Hematopoietic multipotent progenitor cell (in vitro differentiated cells): ENCODE measurements around the gene RAB12. TPM values are rescaled to one million over a fixed set of nuclear protein-coding genes. Genes with fewer than 3 reads are reported as not detected.
"Not testable (repeated sequence)": the region's sequence is repeated elsewhere in the genome, so short reads cannot be mapped to it uniquely, and the experiment has no call there.

Source experiments
- DNase-seq, 3 donors: peaks; one replicate each; pipeline ENCODE4 v3.0.0-alpha.2; 2011 to 2015; ENCODE audit warnings: low read depth in 2 of 3, low spot score in 2 of 3
- total RNA-seq: library from RNA; depleted of rRNA; stranded (reverse); fragments of >200 nt; gene quantifications from one replicate; pipeline ENCODE4 v1.2.3, GENCODE V29; 2012

Gene RAB12
- total RNA-seq, 1 donor, result 4.8 TPM

DNA sequence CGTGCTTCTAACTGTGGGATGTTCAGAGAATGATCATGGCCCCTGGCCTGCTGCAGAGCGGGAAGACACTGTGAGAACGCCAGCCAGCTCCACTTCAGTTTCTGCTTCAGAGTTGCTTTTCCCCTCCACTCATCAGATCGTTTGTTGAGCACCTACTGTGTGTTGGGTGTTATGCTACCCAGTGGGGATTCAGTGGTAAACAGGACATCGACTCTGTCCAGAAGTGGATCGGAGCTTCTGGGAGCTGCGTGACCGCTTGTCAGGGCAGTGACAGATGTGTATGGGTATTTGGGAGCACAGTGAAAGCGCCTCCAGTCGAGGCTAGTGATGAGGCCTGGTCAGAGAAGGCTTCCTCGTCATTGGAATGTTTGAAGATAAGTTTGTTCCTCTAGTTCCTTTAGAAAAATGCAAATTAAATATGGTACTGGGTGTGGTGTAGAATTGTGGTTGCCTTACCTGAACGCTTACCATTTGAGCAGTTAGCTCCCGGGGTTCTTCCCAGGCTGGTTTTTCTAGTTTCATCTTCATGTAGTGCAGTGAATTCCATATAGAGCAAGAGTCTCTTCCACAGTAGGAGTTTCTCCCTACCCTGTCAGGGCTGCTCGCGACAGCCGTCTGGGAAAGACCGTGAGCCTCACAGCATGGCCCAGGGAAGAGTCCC lies 2.8 kb downstream of the RAB12 start:
- no peak for DNase-seq

DNA sequence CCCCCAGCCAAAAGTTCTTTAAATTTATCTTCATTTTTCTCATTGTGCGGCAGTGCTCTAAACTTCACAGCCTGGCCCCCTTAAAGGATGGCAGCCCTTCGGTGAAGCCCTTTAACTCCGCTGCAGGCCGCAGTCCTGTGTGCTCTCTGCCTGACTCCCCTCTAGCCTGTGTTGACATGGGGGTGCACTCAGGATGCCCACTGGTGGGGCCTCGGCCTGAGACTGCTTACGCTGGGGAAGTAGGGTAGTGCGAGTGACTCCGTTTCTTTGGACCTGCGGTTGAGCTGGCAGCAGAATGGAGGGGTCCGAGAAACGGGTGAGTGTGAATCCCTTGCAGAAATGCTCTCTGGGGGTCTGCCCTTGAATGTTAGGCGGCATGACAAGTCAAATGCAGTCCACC lies 5.6 kb downstream of the RAB12 start:
- no peak for DNase-seq

DNA sequence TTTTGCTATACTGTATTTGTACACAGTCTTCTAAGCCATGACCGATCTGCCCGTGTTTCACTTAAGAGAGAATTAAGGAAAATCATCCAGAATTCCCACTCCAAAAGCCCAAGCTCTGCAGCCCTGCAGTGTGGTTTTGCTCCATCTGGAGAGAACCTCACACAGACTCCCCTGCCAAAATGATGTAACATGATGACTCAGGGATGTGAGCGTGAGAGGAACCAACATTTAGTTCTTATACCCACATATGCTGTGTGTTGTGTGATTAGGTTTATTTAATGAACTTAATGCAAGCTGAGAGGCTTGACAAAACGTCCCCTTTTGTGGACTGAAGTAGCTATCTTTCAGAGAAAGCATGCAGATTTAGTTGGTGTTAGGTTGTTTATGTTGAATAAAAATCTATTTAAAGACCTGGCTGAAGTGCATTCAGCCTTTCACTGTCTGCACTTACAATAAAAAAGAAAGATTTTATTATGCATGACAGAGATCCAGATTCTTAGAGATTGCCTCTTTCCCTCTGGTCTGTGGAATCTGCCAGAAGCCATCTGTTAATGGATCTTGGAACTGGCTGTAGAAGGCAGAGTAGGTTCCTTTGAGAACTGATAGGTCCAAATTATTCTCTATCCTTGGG lies 6.3 kb downstream of the RAB12 start:
- peak in 2 of 3 donors; percentile 57 to 68 for DNase-seq

DNA sequence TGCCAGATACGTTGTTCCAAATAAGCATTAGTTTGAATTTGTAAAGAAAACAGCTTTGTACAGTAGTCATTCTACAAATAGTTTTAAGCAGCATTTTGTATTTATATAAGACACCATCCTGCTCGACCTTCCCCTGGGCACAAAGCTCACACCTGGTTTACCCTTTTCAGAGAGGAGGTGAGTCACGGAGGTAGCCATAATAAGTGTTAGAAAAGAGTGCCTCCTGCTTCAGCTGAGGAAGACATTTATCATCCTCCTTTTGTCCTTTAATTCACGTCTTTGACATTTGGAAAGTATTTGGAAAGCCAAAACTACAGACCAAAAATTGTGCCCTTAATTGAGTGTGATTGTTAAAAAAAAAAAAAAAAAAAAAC lies 6.8 kb downstream of the RAB12 start:
- DNase-seq, result no peak

DNA sequence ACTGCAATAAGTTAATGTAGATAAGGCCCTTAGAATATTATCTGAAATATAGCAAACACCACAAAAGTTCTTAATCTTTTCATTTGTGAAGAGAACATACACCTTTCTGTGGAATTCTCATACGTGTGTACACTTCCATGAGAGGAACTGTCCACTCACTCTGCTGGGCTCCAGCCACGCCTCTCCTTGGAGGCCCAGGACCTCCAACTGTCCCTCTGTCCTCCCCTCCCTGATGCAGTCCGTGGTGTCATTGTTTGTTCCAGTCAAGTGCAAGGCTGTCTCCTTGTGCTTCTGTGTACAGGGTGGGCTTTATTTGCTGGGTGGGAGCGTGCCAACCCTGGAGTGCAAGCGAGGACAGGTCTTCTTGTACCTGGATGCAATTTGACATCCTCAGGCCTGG lies 8.7 kb downstream of the RAB12 start:
- DNase-seq, result no peak

DNA sequence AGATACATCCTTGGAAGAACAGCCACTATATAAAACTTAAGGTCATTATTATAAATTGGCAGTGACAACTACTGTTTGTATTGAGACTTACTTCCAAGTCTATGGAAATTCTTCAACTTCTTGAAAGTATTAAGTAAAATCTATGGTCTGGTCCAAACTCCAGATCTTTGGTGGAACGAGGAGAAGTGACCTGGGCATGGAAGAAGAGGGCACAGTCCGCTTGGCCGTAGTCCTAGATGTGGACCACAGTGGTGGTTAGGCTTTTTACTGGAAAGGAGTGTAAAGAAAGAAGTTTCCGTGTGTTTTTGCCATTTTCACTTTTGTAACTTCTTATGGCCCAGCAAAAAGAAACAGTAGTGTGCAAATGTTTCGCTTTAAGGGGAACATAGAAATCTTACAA lies 9.8 kb downstream of the RAB12 start:
- no peak for DNase-seq

DNA sequence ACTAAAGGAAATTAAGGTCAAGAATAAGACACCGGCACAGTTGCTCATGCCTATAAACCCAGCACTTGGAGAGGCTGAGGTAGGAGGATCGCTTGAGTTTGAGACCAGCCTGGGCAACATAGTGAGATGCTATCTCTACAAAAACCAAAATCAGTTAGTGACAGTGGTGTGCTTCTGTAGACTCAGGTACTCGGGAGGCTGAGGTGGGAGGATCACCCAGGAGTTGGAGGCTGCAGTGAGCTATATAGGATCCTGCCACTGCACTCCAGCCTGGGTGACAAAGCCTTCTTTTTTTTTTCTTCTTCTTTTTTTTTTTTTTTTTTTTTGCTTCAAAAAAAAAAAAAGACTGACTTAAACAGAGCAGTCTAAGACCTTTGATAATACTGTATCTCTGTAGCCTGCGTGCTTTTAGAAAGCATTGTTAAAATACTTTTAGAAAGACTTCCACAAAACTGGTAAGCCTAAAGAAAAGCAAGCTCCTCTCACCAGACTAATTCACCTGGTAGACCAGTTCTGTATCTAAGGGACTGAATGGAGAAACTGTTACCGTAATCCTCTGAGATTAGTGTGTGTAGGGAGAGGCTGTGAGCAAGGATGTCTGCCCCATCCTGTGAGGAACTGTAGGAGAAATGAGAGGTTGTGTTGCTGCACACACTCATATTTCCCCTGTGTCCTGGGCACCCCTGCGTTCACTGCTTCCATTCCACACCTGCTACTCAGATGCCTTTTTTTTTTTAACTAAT lies 10.8 kb downstream of the RAB12 start:
- no peak for DNase-seq

DNA sequence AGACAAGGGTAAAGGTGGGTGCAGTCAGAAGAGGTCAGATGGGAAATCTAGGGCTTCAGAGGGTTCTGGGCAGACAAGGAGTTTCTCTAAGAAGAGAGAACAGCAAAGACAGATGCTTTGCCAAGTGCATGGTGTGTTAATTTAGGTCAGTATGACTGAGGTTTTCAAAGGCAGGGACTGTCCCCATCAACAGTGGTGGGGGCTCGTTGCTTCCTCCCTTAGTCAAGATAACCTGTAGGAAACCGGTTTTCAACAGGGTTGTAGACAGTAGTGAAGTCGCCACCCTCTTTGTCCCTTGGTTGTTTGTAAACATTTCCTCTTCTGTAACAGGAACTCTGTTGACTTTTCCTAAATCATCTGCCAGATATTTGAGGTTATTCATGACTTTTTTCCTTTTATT lies 11.6 kb downstream of the RAB12 start:
- no peak for DNase-seq

DNA sequence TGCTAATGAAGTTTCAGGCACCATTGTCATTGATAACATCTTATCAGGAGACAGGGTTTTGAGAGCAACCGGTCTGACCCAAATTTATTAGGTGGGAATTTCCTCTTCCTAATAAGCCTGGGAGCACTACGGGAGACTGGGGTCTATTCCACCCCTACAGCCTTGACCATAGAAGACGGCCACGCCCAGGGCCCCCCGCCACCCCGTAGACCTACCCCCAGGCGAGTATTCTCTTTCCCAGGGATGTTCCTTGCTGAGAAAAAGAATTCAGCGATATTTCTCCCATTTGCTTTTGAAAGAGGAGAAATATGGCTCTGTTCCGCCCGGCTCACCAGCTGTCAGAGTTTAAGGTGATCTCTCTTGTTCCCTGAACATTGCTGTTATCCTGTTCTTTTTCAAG lies 13.4 kb downstream of the RAB12 start:
- DNase-seq, result not testable (repeated sequence)

DNA sequence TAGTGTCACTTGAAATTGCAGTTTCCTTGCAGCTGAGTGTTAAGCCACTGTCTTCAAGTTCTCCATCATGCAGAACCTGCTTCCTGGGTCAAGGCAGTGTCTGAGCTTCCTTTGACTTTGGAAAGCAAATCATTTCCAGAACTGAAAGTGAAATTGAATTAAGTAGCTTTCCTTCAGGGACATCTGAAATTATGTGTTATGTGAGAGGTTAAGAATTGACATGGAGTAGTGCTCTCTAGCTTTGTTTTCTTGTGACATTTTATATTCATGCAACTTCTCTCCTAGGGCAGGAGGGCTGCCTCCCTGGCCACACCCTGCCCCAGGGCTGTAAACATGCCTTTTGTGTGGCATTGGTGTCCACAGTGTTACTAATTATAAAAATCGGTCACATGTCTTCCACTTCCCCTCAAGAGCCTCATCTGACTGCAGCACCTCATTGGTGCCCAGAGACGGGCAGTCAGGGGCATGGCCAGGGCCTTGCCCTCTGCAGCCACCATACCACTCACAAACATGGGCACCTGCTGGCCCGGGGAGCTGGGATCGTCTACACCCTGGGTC lies 14.4 kb downstream of the RAB12 start:
- peak in 1 of 3 donors; percentile 36 for DNase-seq

DNA sequence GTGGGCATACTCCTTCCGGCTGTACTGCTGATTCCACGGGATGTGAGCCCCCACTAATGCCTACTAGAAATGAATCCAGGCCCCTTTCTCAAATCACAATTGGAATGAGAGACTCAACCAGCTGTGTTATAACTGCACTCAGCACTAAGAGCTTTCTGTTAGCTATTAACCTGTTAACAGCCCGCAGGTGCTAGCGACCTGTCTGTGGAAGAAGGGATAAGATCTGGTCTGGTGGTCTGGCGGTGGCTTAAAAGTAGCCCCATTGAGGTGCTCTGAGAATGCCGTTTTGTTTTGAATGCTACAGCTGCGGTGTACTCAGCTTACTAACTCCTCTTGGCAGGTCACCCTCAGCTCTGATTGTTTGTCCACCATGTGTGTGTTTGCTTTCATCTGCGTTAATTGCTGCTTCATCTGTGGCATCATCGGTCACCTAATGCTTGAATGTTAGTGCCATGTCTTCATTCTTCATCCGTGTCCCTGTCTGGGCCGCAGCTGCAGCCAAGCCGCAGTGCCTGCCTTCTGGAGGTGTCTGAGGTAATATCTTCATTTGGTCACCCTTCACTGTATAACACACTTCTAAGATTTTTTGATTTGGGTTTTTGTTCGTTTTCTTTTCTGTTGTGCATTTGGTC lies 16.3 kb downstream of the RAB12 start:
- DNase-seq, result no peak

DNA sequence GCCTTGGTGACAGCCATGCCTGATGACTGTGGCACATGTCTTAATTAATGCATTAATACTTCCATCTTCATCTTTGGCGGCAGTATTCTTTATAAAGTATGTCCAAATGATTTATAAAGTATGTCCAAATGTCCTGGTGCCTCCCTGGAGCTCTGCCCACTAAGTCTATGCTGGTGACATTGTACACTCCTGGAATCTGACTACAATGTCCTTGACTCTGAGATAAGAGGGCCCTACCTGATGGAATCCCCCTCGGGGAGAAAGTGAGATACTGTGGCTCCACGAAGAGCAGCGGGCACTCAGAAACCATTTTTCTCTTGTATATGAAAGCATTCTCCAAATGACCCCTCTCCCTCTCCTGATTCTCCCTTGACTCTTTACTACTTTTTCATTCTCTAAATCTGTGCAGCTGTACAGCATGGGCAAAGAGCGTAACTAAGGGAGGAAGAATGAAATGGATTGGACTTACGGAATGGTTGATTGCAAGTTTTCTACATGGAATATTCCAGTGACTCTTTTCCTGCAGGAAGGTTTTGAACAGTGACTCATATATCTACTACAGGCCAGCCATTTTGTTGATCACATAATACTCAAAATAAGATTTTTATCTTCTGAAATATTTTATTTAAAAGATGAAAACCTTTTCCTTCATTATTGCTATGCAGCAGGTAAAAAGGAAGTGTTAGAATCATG lies 17.3 kb downstream of the RAB12 start:
- no peak for DNase-seq

DNA sequence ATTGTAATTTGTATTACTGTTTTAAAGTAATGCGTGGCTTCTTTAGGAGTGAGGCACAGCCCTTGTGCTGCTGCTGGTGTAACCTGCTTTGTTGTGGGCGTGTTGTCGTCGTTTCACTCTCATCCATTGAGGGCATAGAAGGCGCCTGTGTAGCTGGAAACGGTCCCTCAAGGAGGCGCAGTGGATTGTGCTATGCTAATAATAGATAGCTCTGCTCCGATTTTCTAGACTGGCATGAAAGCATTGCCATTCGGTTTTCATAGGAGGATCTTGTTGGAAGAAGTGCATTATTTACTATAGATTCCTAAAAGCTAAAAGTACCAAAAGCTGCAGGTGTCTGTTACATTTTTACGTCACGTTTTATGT lies 17.9 kb downstream of the RAB12 start:
- no peak for DNase-seq

DNA sequence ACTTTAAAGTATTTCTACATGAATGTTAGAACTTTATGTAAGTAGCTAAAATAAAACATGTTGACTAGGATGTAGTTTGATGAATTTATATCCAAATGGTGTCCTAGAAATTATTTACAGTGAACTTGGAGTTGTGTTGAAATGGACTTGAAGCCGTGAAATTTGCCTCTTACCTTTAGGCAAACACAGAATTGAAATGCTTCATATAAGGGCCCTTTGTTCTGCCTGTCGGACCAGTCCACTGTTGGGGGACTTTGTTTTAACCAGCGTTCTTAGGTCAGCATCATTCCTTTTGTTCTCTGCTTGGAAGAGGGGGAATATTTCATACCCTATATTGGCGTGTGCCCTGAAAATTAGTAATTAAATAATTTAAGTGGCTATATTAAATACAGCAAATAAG lies 18.3 kb downstream of the RAB12 start:
- DNase-seq, result no peak

DNA sequence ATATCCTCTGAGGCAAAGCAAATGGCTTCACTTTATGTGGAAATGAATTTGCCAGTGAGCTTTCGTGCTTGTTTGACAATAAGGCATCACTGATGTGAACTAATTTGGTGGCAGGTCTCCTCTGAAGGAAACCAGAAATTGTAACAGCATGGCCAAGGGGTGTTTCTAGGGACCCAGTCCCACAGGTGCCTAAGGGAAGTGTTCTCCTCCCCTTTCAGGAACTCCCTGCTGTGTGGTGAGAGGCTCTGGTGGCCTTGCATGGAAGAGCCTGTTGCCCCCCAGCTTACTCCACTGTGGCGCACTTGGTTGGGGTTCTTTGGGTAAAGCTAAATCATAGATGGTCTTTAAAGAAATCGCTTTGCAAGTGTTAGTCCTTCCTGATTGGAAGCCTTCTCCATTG lies 20.4 kb downstream of the RAB12 start:
- DNase-seq, result no peak

DNA sequence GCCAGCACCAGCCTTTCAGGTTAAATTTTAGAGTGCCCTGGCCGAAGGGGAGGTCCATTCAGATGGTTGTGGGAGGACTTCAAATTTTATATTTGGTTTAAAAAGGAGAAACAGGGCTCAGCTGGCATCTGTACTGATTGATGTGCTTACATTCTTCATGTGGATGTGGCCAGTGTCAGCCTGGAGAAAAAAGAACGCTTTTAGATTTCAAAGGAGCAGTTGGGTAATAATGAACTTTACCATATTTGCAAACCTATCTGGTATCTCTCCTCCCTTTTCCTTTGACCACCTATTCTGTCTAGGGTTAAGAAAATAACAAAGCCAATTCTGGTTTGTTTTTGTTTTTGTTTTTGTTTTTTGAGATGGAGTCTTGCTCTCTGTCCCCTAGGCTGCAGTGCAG lies 21.3 kb downstream of the RAB12 start:
- DNase-seq, result no peak

DNA sequence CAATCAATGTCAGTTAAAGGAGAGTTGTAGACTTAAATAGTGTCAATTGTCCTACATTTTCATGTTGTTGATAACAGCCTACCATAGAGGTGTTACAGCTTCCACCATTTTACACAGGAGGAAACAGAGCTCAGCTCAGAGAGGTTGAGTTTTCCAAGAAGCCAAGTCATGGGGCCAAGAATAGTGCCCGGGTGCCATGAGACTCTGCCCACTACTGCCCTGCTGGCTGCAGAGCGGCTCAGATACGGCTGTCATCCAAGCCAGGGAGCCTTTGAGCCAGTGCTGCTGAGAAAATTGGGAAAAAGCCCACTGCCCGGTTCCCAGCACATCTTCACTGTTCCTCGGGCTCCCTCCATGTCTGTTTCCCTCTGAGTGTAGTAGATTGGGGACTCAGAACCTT lies 22.0 kb downstream of the RAB12 start:
- DNase-seq, result no peak

DNA sequence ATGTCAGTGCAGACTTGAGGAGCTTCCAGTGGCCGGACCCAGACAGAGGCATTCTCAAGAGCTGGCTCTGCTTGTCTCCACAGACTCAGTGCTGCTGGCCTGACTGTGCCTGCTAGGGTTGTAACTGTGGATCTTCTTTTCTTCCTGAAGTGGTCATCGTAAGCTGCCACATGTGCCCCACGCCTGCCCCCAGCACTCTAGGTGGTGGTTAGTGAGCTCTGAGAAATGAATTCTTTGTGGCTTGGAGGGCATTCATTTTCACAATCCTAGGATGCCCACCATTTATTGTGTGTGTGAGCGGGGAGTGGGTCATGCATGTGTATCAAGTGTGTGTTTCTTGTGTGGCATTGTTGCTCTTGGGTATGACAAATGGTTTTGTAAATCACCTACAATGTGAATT lies 23.1 kb downstream of the RAB12 start:
- DNase-seq, result no peak

DNA sequence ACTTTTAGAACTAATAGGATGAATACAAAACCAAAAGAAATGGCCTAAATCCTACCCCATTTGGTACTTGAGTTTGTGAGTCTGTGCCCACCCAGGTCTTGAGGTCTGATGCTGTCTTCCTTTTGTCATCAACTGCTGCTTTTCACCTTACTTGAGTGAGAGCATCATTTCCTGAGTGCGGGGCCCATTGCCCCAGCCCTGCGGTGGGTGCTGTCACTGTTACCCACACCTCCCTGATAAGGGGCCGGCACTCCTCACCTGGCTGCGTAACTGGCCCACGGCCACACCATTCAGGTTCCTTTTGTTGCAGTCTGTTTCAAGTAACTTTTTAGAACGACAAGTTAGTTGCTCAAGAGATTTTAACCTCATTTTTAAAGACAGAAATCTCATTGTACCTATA lies 25.3 kb downstream of the RAB12 start:
- DNase-seq, result no peak

DNA sequence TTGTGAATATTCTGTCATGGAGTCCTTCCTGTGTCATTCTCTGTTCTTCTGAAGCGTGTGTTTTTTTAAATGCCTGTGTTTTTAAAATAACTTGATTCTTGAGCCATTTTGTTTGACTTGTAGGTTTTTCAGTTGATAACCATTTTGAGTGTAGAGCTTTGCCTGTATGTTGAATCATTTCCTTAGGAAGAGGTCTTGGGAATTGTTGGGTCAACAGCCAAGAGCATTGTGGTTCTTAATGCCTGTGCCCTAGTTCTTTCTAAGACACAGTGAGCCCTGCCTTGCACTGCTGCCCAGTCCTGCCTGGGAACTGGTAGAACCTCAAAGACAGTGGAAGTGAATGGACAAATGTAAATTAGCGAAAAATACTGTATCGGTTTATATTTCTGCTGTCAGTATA lies 25.9 kb downstream of the RAB12 start:
- DNase-seq, result no peak

DNA sequence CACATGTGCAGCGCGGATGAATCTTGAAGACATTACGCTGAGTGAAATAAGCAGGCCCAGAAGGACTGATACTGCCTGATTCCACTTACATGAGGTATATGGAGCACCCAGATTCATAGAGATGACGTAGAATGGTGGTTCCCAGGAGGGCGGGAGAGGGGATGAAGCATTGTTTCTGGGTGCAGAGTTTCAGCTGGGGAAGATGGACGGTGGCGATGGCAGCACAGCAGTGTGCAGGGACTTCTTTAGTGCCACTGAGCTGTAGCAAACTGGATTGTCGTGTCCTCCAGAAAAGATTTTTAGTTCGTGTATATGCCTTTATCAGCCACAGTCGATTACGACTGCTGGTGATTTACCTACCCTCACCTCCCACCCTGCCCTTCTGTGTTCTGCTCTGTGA lies 30.5 kb downstream of the RAB12 start:
- DNase-seq, result no peak
